Kidney (tissue), 14 donors: ENCODE measurements around the gene ALLC. TPM values are rescaled to one million over a fixed set of nuclear protein-coding genes. Genes with fewer than 3 reads are reported as not detected.

Experiments used
- DNase-seq, 5 donors: peaks; one replicate each; pipeline ENCODE4 v3.0.0-alpha.2; 2013 to 2020
- FAIRE-seq: peaks from 2 replicates; lab custom pipeline; 2012; peaks lifted over from hg19 to GRCh38; lab: Jason Lieb, UNC
- H3K27ac ChIP-seq, 2 donors: one replicate each; pipeline ENCODE4 v1.7.0; 2013; ENCODE audit warnings: low read depth in 2 of 2, low read length in 2 of 2, inconsistent platforms in 1 of 2
- H3K27me3 ChIP-seq: one replicate; pipeline ENCODE4 v1.7.1; 2013; ENCODE audit warnings: low read length, inconsistent platforms; ENCODE audit not compliant: control insufficient read depth, insufficient read depth
- H3K36me3 ChIP-seq, 3 donors: one replicate each; pipeline versions ENCODE4 v1.7.0 to v1.7.1; 2013; ENCODE audit warnings: low read length in 3 of 3, control low read depth in 1 of 3, inconsistent platforms in 1 of 3; ENCODE audit not compliant: insufficient read depth in 3 of 3, control insufficient read depth in 2 of 3
- H3K4me1 ChIP-seq, 3 donors: one replicate each; pipeline versions ENCODE4 v1.7.0 to v1.7.1; 2013; ENCODE audit warnings: low read length in 3 of 3, inconsistent platforms in 1 of 3, low read depth in 1 of 3; ENCODE audit not compliant: control insufficient read depth in 2 of 3, insufficient read depth in 2 of 3
- H3K4me3 ChIP-seq, 3 donors: one replicate each; pipeline versions ENCODE4 v1.7.0 to v1.8.1; 2013; ENCODE audit warnings: low read length in 3 of 3, control low read depth in 1 of 3, inconsistent platforms in 1 of 3
- H3K9ac ChIP-seq, 3 donors: one replicate each; pipeline versions ENCODE4 v1.7.0 to v1.7.1; 2013; ENCODE audit warnings: low read length in 3 of 3, control low read depth in 1 of 3, inconsistent platforms in 1 of 3
- H3K9me3 ChIP-seq, 3 donors: one replicate each; pipeline versions ENCODE4 v1.7.0 to v1.7.1; 2013; ENCODE audit warnings: low read length in 3 of 3, control low read depth in 1 of 3, inconsistent platforms in 1 of 3; ENCODE audit not compliant: control insufficient read depth in 2 of 3, insufficient read depth in 1 of 3
- CTCF ChIP-seq: IDR thresholded peaks from 3 replicates; pipeline ENCODE4 v1.5.1; 2012; ENCODE audit warnings: mild to moderate bottlenecking, moderate library complexity, borderline replicate concordance; ENCODE audit not compliant: insufficient read depth; ENCODE audit errors: extremely low read depth
- intact Hi-C: fragments of 100-400 bp; cut with DNase I; formaldehyde crosslinking; loops from one replicate; pipeline ENCODE4 v1.11.1; 2022
- polyA plus RNA-seq: library from polyadenylated mRNA; stranded (reverse); fragments of 350-450 nt; fragmentation: Illumina TruSeq; extraction: RNeasy Lipid Tissue Mini Kit (QIAGEN cat#74804); gene quantifications from one replicate; pipeline ENCODE4 v1.2.3, GENCODE V29; 2014; ENCODE audit warnings: low read depth, low replicate concordance; ENCODE audit not compliant: insufficient read depth
- total RNA-seq: library from RNA; stranded (reverse); fragmentation: NEBNext Ultra II Directional; extraction: Animal tissue kit (Norgen Biotek cat#: 25700); gene quantifications from one replicate; pipeline ENCODE4 v1.2.1, GENCODE V29; 2021
- donor health status: control.
- donor health status: control.
- donor health status: control.
- donor health status: control.
- donor health status: control.
- donor health status: DM: yes; HTN: yes; CAD: no.
- donor health status: Normal renal cell carcinoma (clear cell type).

Gene ALLC
- total and polyA plus RNA-seq, 2 donors from 2014 or later, result 1.3 TPM; not detected in 1

- Histone ChIP-seq H3K27me3 (no peaks in the 10 kb centered on the region), H3K36me3 (no peaks in the 10 kb centered on the region), H3K27ac (no peak overlapping the region), H3K4me1 (no peaks in the 10 kb centered on the region), H3K9me3 (no peaks in the 10 kb centered on the region), H3K9ac (no peak overlapping the region), H3K4me3 (no peak overlapping the region)
- intact Hi-C loops, result no loop called here
- FAIRE-seq (no peak), DNase-seq (peak in 1 of 5 donors; percentile 19)
- TF ChIP-seq CTCF, result no peak
Measured at GRCh38 chr2:3683748-3684454, 25.9 kb downstream of the ALLC start.

GRCh38 chr2:3689998-3690748, 32.2 kb downstream of the ALLC start:
- DNase-seq (no peak), FAIRE-seq (peak; percentile 29)
- no peaks in the 10 kb centered on the region for H3K36me3 ChIP-seq
- H3K4me3 ChIP-seq, result no peak overlapping the region
- H3K9ac ChIP-seq, result no peak overlapping the region
- intact Hi-C loops, result no loop called here
- no peak for TF ChIP-seq CTCF
- no peaks in the 10 kb centered on the region for H3K27me3 ChIP-seq
- no peaks in the 10 kb centered on the region for H3K4me1 ChIP-seq
- no peak overlapping the region for H3K27ac ChIP-seq
- no peaks in the 10 kb centered on the region for H3K9me3 ChIP-seq

GRCh38 chr2:3692375-3692774, 34.4 kb downstream of the ALLC start:
- DNase-seq, result peak in 2 of 5 donors; percentile 39 to 51
- no peaks in the 10 kb centered on the region for H3K4me1 ChIP-seq
- intact Hi-C loops, result no loop called here
- H3K27ac ChIP-seq, result no peak overlapping the region
- H3K9me3 ChIP-seq, result no peaks in the 10 kb centered on the region
- H3K27me3 ChIP-seq, result no peaks in the 10 kb centered on the region
- TF ChIP-seq CTCF, result peak; percentile 35
- H3K9ac ChIP-seq, result no peak overlapping the region
- no peaks in the 10 kb centered on the region for H3K36me3 ChIP-seq
- no peak overlapping the region for H3K4me3 ChIP-seq
- no peak for FAIRE-seq
